Ovary (tissue), 9 donors: ENCODE results near the gene RSRP1. TPM values are rescaled to one million over a fixed set of nuclear protein-coding genes. Genes with fewer than 3 reads are reported as not detected.
"Not testable (repeated sequence)": the region's sequence is repeated elsewhere in the genome, so short reads cannot be mapped to it uniquely, and the experiment has no call there.

Experiments used
- DNase-seq, 5 donors: peaks; one replicate each; pipeline ENCODE4 v3.0.0-alpha.2; 2019 to 2020
- H3K27ac ChIP-seq, 2 donors: fragments of 200-600 bp; one replicate each; pipeline versions ENCODE4 v1.5.1 to v1.8.0; 2019 to 2022
- H3K27me3 ChIP-seq: fragments of 200-600 bp; one replicate; pipeline ENCODE4 v1.8.0; 2022
- H3K36me3 ChIP-seq: fragments of 200-600 bp; sonication (generic); one replicate; pipeline ENCODE4 v1.5.1; 2019
- H3K4me1 ChIP-seq: one replicate; pipeline ENCODE4 v1.8.1; 2013; ENCODE audit warnings: mild to moderate bottlenecking, moderate library complexity; ENCODE audit not compliant: insufficient read depth
- H3K4me3 ChIP-seq: fragments of 200-600 bp; sonication (generic); one replicate; pipeline ENCODE4 v1.5.1; 2017
- H3K9me3 ChIP-seq, 2 donors: fragments of 200-600 bp in 1 of 2; sonication (generic) in 1 of 2; one replicate each; pipeline versions ENCODE4 v1.5.1 to v1.8.1; 2013 to 2019; ENCODE audit warnings: mild to moderate bottlenecking in 1 of 2, moderate library complexity in 1 of 2
- WGBS, 3 donors: extraction: QIAGEN DNeasy Blood & Tissue Kit in 1 of 3; methylation state at CpG; one replicate each; pipeline versions ENCODE4 v1.1.5 to v1.1.7; 2013 to 2017; 5-methylcytosine and 5-hydroxymethylcytosine counted together
- intact Hi-C, 4 donors: fragments of 100-400 bp; cut with DNase I; formaldehyde crosslinking; loops; one replicate each; pipeline versions ENCODE4 v1.11.0 to v1.15.1; 2022 to 2023
- polyA plus RNA-seq, 2 donors: library from polyadenylated mRNA; stranded (reverse); fragments of 200-250 nt in 1 of 2; fragments of 350-450 nt in 1 of 2; fragmentation: Illumina TruSeq in 1 of 2; extraction: RNeasy Lipid Tissue Mini Kit (QIAGEN cat#74804) in 1 of 2; gene quantifications; one replicate each; pipeline ENCODE4 v1.2.3, GENCODE V29; 2013 to 2014
- total RNA-seq, 7 donors: library from RNA; depleted of rRNA in 2 of 7; stranded (reverse); fragments of >200 nt in 2 of 7; fragmentation: NEBNext Ultra II Directional in 3 of 7; extraction: Animal tissue kit (Norgen Biotek cat#: 25700) in 3 of 7; gene quantifications; one replicate each; pipeline versions ENCODE4 v1.1.0 to v1.2.4, GENCODE V29; 2016 to 2023
- donor health status: DM: no; HTN: no; CAD: no; lungs with moderate emphysema.
- donor health status: DM: no; HTN: no; CAD: no.
- donor health status: Bipolar disorder and iron deficiency.
- donor health status: DM: yes; HTN: yes; CAD: no.
- donor health status: DM: no; HTN: no; CAD: no.
- donor health status: DM: yes; HTN: yes; CAD: no.

The RSRP1 gene
- total and polyA plus RNA-seq, 9 donors, result 52.1 to 138 (median 82.1) TPM

DNA sequence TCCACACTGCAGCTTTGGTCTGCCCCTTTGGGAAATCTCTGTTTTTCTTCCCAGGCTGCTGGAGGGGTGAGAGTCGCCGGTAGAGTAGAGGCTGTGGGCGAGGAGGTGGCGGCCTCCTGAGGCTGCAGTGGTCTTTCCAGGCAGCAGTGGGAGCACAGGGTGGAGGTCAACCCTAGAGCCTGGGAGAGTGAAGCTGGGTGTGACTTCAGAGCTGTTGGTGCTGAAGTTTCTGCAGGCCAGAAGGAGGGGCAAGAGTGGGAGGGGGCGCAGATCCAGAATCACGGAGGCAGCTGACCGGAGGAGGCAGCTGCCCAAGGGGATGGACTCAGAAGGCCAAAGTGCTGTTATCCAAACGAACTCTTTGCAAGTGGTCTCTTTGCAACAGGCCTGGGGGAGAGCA, 31.5 kb upstream of the RSRP1 start:
- H3K4me3 ChIP-seq, H3K27ac ChIP-seq, H3K27me3 ChIP-seq, DNase-seq, H3K4me1 ChIP-seq, intact Hi-C loops, H3K36me3 ChIP-seq, H3K9me3 ChIP-seq: not testable (repeated sequence)
- 67 to 71% methylated on average over 4 of the region's 8 CpGs; no CpG with 5 or more reads in 1 of the 3 donors for WGBS, 3 donors

DNA sequence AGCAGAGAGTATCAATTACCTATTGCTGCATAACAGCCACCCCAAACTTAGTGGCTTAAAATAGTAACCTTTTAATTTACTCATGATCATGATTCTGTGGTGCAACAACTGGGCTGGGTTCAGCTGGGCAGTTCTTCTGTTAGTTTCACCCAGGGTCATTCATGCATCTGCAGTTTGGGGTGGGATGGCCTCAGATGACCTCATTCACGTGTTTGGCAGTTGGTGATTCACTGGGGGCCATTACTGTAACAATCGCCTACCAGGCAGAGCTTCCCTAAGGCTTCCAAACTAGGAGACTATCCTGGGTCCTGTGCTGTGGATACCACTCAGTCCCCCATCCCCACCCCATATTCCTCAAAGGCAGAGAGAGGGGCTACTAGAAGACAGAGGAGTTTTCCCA, 31.1 kb upstream of the RSRP1 start:
- H3K27ac ChIP-seq, H3K9me3 ChIP-seq, DNase-seq, H3K36me3 ChIP-seq, H3K27me3 ChIP-seq, H3K4me3 ChIP-seq, H3K4me1 ChIP-seq, intact Hi-C loops: not testable (repeated sequence)
- WGBS, 3 donors, result 20 to 69% (median 64%) methylated on average over 1 to 2 of the region's 2 CpGs

DNA sequence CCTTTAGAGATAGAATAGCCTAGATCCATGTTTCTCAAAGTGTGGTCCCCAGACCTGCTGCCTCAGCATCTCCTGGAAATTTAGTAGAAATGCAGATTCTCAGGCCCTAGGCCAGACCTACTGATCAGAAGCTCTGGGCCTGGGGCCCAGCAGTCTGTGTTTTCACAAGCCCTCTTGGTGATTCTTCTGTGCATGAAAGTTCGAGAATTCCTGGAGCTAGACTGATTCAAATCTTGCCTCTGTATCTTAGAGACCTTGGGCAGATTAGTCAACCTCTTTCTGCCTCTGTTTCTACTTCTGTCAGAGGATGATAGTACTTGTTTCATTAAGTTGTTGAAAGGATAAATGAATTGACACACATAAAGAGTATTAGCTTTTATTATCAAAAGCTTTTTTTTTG, 30.0 kb upstream of the RSRP1 start:
- H3K27me3 ChIP-seq, DNase-seq, H3K9me3 ChIP-seq, H3K4me3 ChIP-seq, H3K27ac ChIP-seq, H3K36me3 ChIP-seq, H3K4me1 ChIP-seq, intact Hi-C loops: not testable (repeated sequence)
- WGBS, 3 donors, result 50 to 100% (median 89%) methylated on average over 1 of the region's 1 CpG

DNA sequence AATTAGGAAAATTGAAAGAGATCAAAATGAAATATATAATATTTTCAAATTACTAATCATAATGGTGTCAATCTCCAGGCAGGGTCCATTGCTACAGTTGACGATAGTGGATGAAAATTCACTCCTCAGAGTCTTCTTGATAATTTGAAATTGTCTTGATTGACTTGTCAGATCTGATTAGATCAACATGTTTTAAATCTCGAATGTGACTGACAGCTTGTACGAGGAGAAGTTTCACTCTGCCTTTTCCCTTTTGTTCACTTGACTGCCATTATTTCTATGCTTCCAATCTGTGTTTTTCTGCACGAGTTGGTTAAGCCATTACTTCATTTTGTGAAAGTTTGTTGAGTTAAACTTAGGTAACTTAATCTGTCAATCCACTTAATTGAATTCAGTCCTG, 28.4 kb upstream of the RSRP1 start:
- H3K27me3 ChIP-seq, H3K36me3 ChIP-seq, intact Hi-C loops, H3K9me3 ChIP-seq, H3K4me3 ChIP-seq, H3K27ac ChIP-seq, H3K4me1 ChIP-seq, DNase-seq: not testable (repeated sequence)
- WGBS, 3 donors, result 70 to 78% (median 77%) methylated on average over 4 of the region's 4 CpGs

DNA sequence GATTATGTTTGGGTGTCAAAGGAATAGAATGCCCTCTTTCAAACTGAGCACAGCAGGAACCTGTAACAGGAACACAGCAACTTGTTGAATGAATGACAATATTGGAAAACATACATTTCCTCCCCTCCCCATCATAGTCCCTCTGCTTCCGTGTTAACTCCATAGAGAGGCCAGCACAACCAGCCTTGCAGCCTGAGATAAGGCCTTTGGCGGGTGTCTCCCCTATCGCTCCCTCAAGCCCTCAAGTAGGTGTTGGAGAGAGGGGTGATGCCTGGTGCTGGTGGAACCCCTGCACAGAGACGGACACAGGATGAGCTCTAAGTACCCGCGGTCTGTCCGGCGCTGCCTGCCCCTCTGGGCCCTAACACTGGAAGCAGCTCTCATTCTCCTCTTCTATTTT, 25.0 kb upstream of the RSRP1 start, which contains the start of gene RHD:
RHD (plus strand) TSS at position 272 of the 400 bp plus-strand sequence; CDS start at position 311, 39 bp downstream.
- H3K27me3 ChIP-seq, intact Hi-C loops, H3K27ac ChIP-seq, H3K4me3 ChIP-seq, DNase-seq, H3K36me3 ChIP-seq, H3K9me3 ChIP-seq, H3K4me1 ChIP-seq: not testable (repeated sequence)
- WGBS, 3 donors, result 82 to 88% (median 86%) methylated on average over 6 to 8 of the region's 8 CpGs

DNA sequence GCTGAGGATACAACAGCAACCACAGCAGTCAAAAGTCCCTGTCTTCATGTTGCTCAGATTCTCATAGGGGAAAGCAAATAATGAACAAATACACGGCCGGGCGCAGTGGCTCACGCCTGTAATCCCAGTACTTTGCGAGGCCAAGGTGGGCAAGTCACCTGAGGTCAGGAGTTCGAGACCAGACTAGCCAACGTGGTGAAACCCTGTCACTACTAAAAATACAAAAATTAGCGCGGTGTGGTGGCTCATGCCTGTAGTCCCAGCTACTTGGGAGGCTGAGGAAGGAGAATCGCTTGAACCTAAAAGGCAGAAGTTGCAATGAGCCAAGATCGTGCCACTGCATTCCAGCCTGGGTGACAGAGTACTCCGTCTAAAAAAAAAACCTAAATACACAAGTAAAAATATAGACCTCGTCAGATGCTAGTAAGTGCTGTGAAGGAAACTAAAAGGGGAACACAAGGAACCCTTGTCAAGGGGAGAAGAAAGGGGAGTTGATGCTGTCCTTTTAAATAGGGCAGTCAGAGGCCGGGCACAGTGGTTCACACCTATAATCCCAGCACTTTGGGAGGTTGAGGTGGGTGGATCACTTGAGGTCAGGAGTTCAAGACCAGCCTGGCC, 21.0 kb upstream of the RSRP1 start:
- intact Hi-C loops, DNase-seq, H3K36me3 ChIP-seq, H3K9me3 ChIP-seq, H3K4me1 ChIP-seq, H3K27ac ChIP-seq, H3K27me3 ChIP-seq: not testable (repeated sequence)
- peak overlapping the region; percentile 45 for H3K4me3 ChIP-seq
- WGBS, 3 donors, result 35 to 40% (median 38%) methylated on average over 14 of the region's 14 CpGs

DNA sequence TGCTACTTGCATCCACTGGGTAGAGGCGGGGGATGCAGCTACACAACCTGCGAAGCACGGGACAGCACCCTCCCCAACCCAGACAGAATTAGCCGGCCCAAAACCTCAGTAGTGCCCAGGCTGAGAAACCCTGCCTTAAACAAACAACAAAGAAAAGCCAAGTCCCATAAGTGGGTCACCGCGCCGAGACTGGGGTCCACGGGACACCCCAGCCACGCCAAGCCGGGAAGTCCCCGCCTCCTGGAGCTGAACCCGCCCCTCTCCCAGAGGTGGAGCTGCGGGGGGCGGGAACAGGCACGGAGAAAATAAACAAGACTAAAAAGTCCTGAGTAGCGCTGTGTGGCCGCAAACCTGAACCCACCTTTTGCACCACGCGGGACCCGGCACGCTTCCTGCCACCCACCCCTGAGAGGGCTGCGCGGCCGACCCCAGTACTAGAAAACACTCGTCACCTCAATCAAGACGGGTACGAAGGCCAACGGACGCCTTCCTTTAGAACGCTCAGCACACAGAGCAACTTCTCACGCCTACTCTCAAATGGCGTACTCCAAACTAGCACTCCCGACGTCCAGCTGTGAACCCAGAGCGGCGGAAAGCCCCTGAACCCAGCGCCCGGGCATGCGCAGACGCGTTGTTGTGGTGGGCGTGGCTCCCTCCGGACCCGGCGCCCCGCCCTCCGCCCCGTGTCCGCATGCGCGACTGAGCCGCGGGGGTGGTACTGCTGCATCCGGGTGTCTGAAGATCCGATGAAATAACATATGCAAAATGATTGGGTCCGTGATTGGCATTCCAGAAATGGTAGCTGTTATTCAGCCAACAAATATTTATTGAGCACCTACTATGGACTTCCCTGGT, 20.3 kb upstream of the RSRP1 start:
- Histone ChIP-seq H3K4me3 (peak overlapping the region; percentile 45), H3K27ac (peak overlapping the region in 1 of 2 donors; percentile 72)
- H3K9me3 ChIP-seq, H3K4me1 ChIP-seq, H3K36me3 ChIP-seq, H3K27me3 ChIP-seq, intact Hi-C loops: not testable (repeated sequence)
- WGBS, 3 donors, result 0 to 2% (median 1%) methylated on average over 10 to 39 of the region's 56 CpGs
- peak in 4 of 5 donors; percentile 73 to 81 (median 77) for DNase-seq

DNA sequence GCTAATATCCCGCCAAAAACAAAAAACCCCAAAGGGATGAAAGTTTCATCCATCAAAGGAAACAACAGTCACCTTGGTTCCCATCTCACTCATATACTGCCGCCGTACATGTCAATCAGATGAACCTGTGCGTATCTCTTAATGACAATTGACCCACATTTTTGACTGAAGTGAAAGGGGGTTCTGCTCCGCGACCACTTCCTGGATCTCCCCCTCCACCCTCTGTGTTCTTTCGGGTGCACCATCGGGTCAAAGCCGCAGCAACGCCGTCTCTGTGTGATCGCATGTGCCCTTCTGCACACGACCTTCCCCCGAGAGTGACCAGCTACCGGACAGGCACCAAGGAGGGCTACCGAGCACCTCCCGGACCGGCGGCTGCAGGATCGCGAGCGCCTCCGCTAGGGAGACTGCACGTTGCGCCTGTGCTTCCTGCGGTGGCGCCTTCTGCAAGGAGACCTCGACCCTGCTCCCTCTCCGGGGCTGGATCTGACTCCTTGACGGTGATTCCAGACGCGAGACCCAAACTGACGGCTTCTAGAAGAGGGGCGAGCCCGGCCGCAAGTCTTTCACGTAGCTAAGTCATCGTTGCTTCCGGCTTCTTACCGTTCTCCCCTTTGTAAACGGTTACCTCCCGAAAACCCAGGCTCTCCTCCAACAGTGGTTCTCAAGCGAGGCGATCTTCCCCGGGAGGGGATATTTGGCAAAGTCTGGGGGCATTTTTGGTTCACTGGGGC, 19.5 kb upstream of the RSRP1 start:
- H3K27ac ChIP-seq, H3K4me1 ChIP-seq, H3K9me3 ChIP-seq, intact Hi-C loops, H3K36me3 ChIP-seq, H3K27me3 ChIP-seq, DNase-seq: not testable (repeated sequence)
- peak overlapping the region; percentile 38 for H3K4me3 ChIP-seq
- 0 to 1% (median 0%) methylated on average over 10 to 25 of the region's 45 CpGs for WGBS, 3 donors

DNA sequence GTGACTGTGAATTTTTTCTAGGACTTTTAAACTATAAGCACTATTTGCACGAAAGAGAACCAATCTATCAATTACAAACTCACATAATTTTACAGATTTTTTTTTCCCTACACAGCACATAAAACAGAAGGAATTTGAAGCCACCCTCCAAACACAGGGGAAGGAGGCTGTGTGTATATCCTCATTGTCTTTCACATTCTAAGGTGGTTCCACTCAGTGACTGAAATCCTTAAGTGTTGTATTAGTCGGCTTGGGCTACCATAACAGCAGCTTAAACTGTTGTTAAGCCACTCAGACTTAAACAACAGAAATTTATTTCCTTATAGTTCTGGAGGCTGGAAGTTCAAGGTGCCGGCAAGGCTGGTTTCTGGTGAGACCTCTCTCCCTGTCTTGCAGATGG, 13.1 kb upstream of the RSRP1 start:
- H3K36me3 ChIP-seq, H3K9me3 ChIP-seq, H3K27me3 ChIP-seq, H3K4me3 ChIP-seq, H3K4me1 ChIP-seq, intact Hi-C loops, H3K27ac ChIP-seq, DNase-seq: not testable (repeated sequence)
- 75 to 81% (median 78%) methylated on average over 3 of the region's 3 CpGs for WGBS, 3 donors

DNA sequence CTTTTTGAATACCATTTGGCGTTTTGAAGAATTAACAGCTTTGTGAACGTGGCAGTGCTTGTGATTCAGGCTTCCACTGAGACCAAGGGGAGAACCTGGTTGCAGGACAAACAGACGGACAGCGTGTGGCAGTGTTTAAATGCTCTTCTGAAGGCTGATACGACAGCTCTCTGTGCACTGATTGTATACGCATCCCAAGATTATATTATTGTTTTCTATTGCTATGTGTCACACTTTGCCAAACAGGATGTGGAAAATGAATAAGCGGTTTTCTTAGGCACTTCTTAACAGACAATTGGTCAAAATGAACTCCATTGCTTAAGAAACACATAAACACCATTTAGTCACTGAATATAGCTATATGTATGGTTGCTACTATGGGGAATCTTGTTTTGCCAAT, 12.6 kb upstream of the RSRP1 start:
- DNase-seq, H3K36me3 ChIP-seq, H3K9me3 ChIP-seq, H3K27me3 ChIP-seq, H3K27ac ChIP-seq, H3K4me3 ChIP-seq, H3K4me1 ChIP-seq: not testable (repeated sequence)
- intact Hi-C loops, result loop anchor here in 1 of 4 donors (10.0 kb wide), 1 partner anchor 85 kb away; no protein-coding TSS in a partner anchor
- 55 to 65% (median 57%) methylated on average over 6 to 7 of the region's 7 CpGs for WGBS, 3 donors
